ENCODE data around the gene AGAP5. TPM values are rescaled to one million over a fixed set of nuclear protein-coding genes. Genes with fewer than 3 reads are reported as not detected.
"Not testable (repeated sequence)": the region's sequence is repeated elsewhere in the genome, so short reads cannot be mapped to it uniquely, and the experiment has no call there.

The AGAP5 gene
- total and polyA plus RNA-seq, 2 donors (not counting 1 experiment from before 2014, with no cell fraction given): 11.5 to 12.9 TPM

- H3K4me1 Mint-ChIP-seq; H3K27me3 ChIP-seq (replicated peaks in 1 of 4; ENCODE audit: control extremely low read depth in 1 of 4, control insufficient read depth in 3 of 4, insufficient read depth in 4 of 4, low read length in 3 of 4); H3K9me3 ChIP-seq (ENCODE audit: control extremely low read depth in 1 of 3, control insufficient read depth in 2 of 3, insufficient read depth in 1 of 3, low read length in 2 of 3); H3K9me3 Mint-ChIP-seq (ENCODE audit: insufficient read depth); H3K27me3 Mint-ChIP-seq; H3K4me3 ChIP-seq (ENCODE audit: control extremely low read depth in 1 of 5, extremely low read depth in 1 of 5, insufficient read depth in 1 of 5, low read depth in 2 of 5, low read length in 4 of 5); DNase-seq; H3K27ac ChIP-seq (ENCODE audit: low read length in 2 of 2); H3K9ac ChIP-seq (ENCODE audit: low read length); H3K4me2 ChIP-seq (replicated peaks; ENCODE audit: low read depth, low read length, poor library complexity, severe bottlenecking); H3K79me2 ChIP-seq (ENCODE audit: control insufficient read depth, insufficient read depth, low read length); H3K36me3 ChIP-seq (replicated peaks in 1 of 2; ENCODE audit: control extremely low read depth in 1 of 2, control insufficient read depth in 1 of 2, extremely low read depth in 1 of 2, insufficient read depth in 2 of 2, low read length in 1 of 2); CTCF ChIA-PET; intact Hi-C loops (cut with micrococcal nuclease); H3K27ac Mint-ChIP-seq; H3K4me3 Mint-ChIP-seq; H4K20me1 ChIP-seq (ENCODE audit: control insufficient read depth, insufficient read depth, low read length, poor library complexity, severe bottlenecking); POLR2A ChIA-PET; ATAC-seq (ENCODE audit: low read depth); H2AFZ ChIP-seq (ENCODE audit: insufficient read depth, low read depth, low read length, poor library complexity, severe bottlenecking); H3K4me1 ChIP-seq (ENCODE audit: control insufficient read depth in 2 of 2, insufficient read depth in 2 of 2, low read length in 2 of 2): not testable (repeated sequence)
- no CpG with 5 or more reads among the region's 1 CpG for WGBS (ENCODE audit: insufficient coverage)
These were observed 10.3 kb downstream of the AGAP5 start for GRCh38 chr10:73687641-73688040.

GRCh38 chr10:73674546-73674945 lies 23.4 kb downstream of the AGAP5 start:
- H4K20me1 ChIP-seq (ENCODE audit: control insufficient read depth, insufficient read depth, low read length, poor library complexity, severe bottlenecking); H3K4me1 ChIP-seq (ENCODE audit: control insufficient read depth in 2 of 2, insufficient read depth in 2 of 2, low read length in 2 of 2); H3K27me3 Mint-ChIP-seq; H2AFZ ChIP-seq (ENCODE audit: insufficient read depth, low read depth, low read length, poor library complexity, severe bottlenecking); intact Hi-C loops (cut with micrococcal nuclease); H3K27ac Mint-ChIP-seq; DNase-seq; H3K27ac ChIP-seq (ENCODE audit: low read length in 2 of 2); ATAC-seq (ENCODE audit: low read depth); H3K79me2 ChIP-seq (ENCODE audit: control insufficient read depth, insufficient read depth, low read length); H3K9ac ChIP-seq (ENCODE audit: low read length); H3K4me3 Mint-ChIP-seq; CTCF ChIA-PET; H3K27me3 ChIP-seq (replicated peaks in 1 of 4; ENCODE audit: control extremely low read depth in 1 of 4, control insufficient read depth in 3 of 4, insufficient read depth in 4 of 4, low read length in 3 of 4); H3K9me3 ChIP-seq (ENCODE audit: control extremely low read depth in 1 of 3, control insufficient read depth in 2 of 3, insufficient read depth in 1 of 3, low read length in 2 of 3); H3K36me3 ChIP-seq (replicated peaks in 1 of 2; ENCODE audit: control extremely low read depth in 1 of 2, control insufficient read depth in 1 of 2, extremely low read depth in 1 of 2, insufficient read depth in 2 of 2, low read length in 1 of 2); H3K4me1 Mint-ChIP-seq; H3K4me3 ChIP-seq (ENCODE audit: control extremely low read depth in 1 of 5, extremely low read depth in 1 of 5, insufficient read depth in 1 of 5, low read depth in 2 of 5, low read length in 4 of 5); H3K9me3 Mint-ChIP-seq (ENCODE audit: insufficient read depth); H3K4me2 ChIP-seq (replicated peaks; ENCODE audit: low read depth, low read length, poor library complexity, severe bottlenecking); POLR2A ChIA-PET: not testable (repeated sequence)
- no CpG with 5 or more reads among the region's 20 CpGs for WGBS (ENCODE audit: insufficient coverage)

- H3K27ac ChIP-seq (ENCODE audit: low read length in 2 of 2); H3K36me3 ChIP-seq (replicated peaks in 1 of 2; ENCODE audit: control extremely low read depth in 1 of 2, control insufficient read depth in 1 of 2, extremely low read depth in 1 of 2, insufficient read depth in 2 of 2, low read length in 1 of 2): not testable (repeated sequence)
These were observed 29.5 kb downstream of the AGAP5 start for GRCh38 chr10:73668378-73668777.

GRCh38 chr10:73666153-73666809 lies 31.6 kb downstream of the AGAP5 start:
- H3K36me3 ChIP-seq (replicated peaks in 1 of 2; ENCODE audit: control extremely low read depth in 1 of 2, control insufficient read depth in 1 of 2, extremely low read depth in 1 of 2, insufficient read depth in 2 of 2, low read length in 1 of 2); H3K27me3 Mint-ChIP-seq; H3K4me3 ChIP-seq (ENCODE audit: control extremely low read depth in 1 of 5, extremely low read depth in 1 of 5, insufficient read depth in 1 of 5, low read depth in 2 of 5, low read length in 4 of 5); H3K27me3 ChIP-seq (replicated peaks in 1 of 4; ENCODE audit: control extremely low read depth in 1 of 4, control insufficient read depth in 3 of 4, insufficient read depth in 4 of 4, low read length in 3 of 4); DNase-seq; POLR2A ChIA-PET; H3K27ac ChIP-seq (ENCODE audit: low read length in 2 of 2); intact Hi-C loops (cut with micrococcal nuclease); CTCF ChIA-PET; H4K20me1 ChIP-seq (ENCODE audit: control insufficient read depth, insufficient read depth, low read length, poor library complexity, severe bottlenecking); H3K4me3 Mint-ChIP-seq; H3K9ac ChIP-seq (ENCODE audit: low read length); ATAC-seq (ENCODE audit: low read depth); H3K9me3 Mint-ChIP-seq (ENCODE audit: insufficient read depth); H2AFZ ChIP-seq (ENCODE audit: insufficient read depth, low read depth, low read length, poor library complexity, severe bottlenecking); H3K4me2 ChIP-seq (replicated peaks; ENCODE audit: low read depth, low read length, poor library complexity, severe bottlenecking); H3K9me3 ChIP-seq (ENCODE audit: control extremely low read depth in 1 of 3, control insufficient read depth in 2 of 3, insufficient read depth in 1 of 3, low read length in 2 of 3); H3K27ac Mint-ChIP-seq; H3K4me1 Mint-ChIP-seq; H3K79me2 ChIP-seq (ENCODE audit: control insufficient read depth, insufficient read depth, low read length); H3K4me1 ChIP-seq (ENCODE audit: control insufficient read depth in 2 of 2, insufficient read depth in 2 of 2, low read length in 2 of 2): not testable (repeated sequence)
- WGBS (ENCODE audit: insufficient coverage): no CpG with 5 or more reads among the region's 5 CpGs

More at GRCh38 chr10:73668378-73668777, 29.5 kb downstream of the AGAP5 start:
- ATAC-seq (ENCODE audit: low read depth); H3K9me3 Mint-ChIP-seq (ENCODE audit: insufficient read depth); DNase-seq; H3K79me2 ChIP-seq (ENCODE audit: control insufficient read depth, insufficient read depth, low read length); H3K4me3 Mint-ChIP-seq; POLR2A ChIA-PET; H3K4me1 Mint-ChIP-seq; H3K4me1 ChIP-seq (ENCODE audit: control insufficient read depth in 2 of 2, insufficient read depth in 2 of 2, low read length in 2 of 2); CTCF ChIA-PET; H4K20me1 ChIP-seq (ENCODE audit: control insufficient read depth, insufficient read depth, low read length, poor library complexity, severe bottlenecking); H3K27ac Mint-ChIP-seq; H3K27me3 Mint-ChIP-seq; H3K4me3 ChIP-seq (ENCODE audit: control extremely low read depth in 1 of 5, extremely low read depth in 1 of 5, insufficient read depth in 1 of 5, low read depth in 2 of 5, low read length in 4 of 5); H3K27me3 ChIP-seq (replicated peaks in 1 of 4; ENCODE audit: control extremely low read depth in 1 of 4, control insufficient read depth in 3 of 4, insufficient read depth in 4 of 4, low read length in 3 of 4); H3K9ac ChIP-seq (ENCODE audit: low read length); H2AFZ ChIP-seq (ENCODE audit: insufficient read depth, low read depth, low read length, poor library complexity, severe bottlenecking); intact Hi-C loops (cut with micrococcal nuclease); H3K4me2 ChIP-seq (replicated peaks; ENCODE audit: low read depth, low read length, poor library complexity, severe bottlenecking); H3K9me3 ChIP-seq (ENCODE audit: control extremely low read depth in 1 of 3, control insufficient read depth in 2 of 3, insufficient read depth in 1 of 3, low read length in 2 of 3): not testable (repeated sequence)
- no CpG with 5 or more reads among the region's 4 CpGs for WGBS (ENCODE audit: insufficient coverage)

Data from B cell (primary cell).